ENCODE results near the gene KIAA1328.

DNA sequence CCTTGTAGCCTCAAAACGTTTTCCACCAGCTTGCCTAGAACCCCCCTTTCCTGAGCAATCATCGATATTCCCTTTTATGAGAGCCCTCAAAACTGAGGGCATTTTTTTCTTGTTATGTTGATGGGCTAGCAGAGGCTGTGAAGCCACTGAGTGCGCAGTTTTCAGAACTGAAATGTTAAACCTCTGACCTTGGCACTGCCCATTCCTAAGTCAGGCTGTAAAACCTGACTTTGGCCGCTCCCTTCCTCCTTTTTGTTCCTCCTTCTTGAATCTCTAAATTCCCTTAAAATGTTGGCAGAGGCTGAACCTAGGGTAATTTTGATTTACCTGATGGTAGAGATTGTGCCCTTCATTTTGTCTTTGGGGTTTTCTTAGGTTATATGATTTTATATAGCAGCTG is 334.2 kb downstream of the KIAA1328 start:
- TF ChIP-seq HDAC2 (IDR thresholded peaks at IDR 0.05) (no peak), PBX3 (IDR thresholded peaks at IDR 0.05) (no peak)
- TF ChIP-seq, protein P1, sequence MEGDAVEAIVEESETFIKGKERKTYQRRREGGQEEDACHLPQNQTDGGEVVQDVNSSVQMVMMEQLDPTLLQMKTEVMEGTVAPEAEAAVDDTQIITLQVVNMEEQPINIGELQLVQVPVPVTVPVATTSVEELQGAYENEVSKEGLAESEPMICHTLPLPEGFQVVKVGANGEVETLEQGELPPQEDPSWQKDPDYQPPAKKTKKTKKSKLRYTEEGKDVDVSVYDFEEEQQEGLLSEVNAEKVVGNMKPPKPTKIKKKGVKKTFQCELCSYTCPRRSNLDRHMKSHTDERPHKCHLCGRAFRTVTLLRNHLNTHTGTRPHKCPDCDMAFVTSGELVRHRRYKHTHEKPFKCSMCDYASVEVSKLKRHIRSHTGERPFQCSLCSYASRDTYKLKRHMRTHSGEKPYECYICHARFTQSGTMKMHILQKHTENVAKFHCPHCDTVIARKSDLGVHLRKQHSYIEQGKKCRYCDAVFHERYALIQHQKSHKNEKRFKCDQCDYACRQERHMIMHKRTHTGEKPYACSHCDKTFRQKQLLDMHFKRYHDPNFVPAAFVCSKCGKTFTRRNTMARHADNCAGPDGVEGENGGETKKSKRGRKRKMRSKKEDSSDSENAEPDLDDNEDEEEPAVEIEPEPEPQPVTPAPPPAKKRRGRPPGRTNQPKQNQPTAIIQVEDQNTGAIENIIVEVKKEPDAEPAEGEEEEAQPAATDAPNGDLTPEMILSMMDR (IDR thresholded peaks at IDR 0.05): no peak
- TF ChIP-seq, protein P2, sequence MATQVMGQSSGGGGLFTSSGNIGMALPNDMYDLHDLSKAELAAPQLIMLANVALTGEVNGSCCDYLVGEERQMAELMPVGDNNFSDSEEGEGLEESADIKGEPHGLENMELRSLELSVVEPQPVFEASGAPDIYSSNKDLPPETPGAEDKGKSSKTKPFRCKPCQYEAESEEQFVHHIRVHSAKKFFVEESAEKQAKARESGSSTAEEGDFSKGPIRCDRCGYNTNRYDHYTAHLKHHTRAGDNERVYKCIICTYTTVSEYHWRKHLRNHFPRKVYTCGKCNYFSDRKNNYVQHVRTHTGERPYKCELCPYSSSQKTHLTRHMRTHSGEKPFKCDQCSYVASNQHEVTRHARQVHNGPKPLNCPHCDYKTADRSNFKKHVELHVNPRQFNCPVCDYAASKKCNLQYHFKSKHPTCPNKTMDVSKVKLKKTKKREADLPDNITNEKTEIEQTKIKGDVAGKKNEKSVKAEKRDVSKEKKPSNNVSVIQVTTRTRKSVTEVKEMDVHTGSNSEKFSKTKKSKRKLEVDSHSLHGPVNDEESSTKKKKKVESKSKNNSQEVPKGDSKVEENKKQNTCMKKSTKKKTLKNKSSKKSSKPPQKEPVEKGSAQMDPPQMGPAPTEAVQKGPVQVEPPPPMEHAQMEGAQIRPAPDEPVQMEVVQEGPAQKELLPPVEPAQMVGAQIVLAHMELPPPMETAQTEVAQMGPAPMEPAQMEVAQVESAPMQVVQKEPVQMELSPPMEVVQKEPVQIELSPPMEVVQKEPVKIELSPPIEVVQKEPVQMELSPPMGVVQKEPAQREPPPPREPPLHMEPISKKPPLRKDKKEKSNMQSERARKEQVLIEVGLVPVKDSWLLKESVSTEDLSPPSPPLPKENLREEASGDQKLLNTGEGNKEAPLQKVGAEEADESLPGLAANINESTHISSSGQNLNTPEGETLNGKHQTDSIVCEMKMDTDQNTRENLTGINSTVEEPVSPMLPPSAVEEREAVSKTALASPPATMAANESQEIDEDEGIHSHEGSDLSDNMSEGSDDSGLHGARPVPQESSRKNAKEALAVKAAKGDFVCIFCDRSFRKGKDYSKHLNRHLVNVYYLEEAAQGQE (IDR thresholded peaks at IDR 0.05): no peak
